Activated CD8-positive, alpha-beta memory T cell treated with anti-CD3 and anti-CD28 coated beads for 4 hours (primary cell): Measurements from ENCODE around the gene OR2L5.

Source experiments
- DNase-seq, 2 donors: peaks; one replicate each; pipeline ENCODE4 v3.0.0-alpha.2; 2020; ENCODE audit warnings: low read depth in 2 of 2

The OR2L5 gene

GRCh38 chr1:248013229-248013710, at the start of gene OR2L5:
OR2L5 (plus strand) TSS chr1:248013660; CDS start chr1:248021948, 8,288 bp downstream.
- no peak for DNase-seq

- DNase-seq: no peak
Observed at GRCh38 chr1:247964933-247965332, 48.5 kb upstream of the OR2L5 start, which contains the start of gene OR2AK2. OR2AK2 (plus strand) TSS chr1:247965233; CDS start chr1:247965377, 144 bp downstream.

- no peak for DNase-seq
Observed at GRCh38 chr1:247966532-247967204, 46.8 kb upstream of the OR2L5 start.

GRCh38 chr1:247992986-247993385, 20.5 kb upstream of the OR2L5 start:
- no peak for DNase-seq

GRCh38 chr1:247998811-247999210, 14.6 kb upstream of the OR2L5 start:
- no peak for DNase-seq

- no peak for DNase-seq
Observed at GRCh38 chr1:248000169-248000568, 13.3 kb upstream of the OR2L5 start.

GRCh38 chr1:248007778-248008177, 5.7 kb upstream of the OR2L5 start:
- no peak for DNase-seq

GRCh38 chr1:248009681-248010080, 3.8 kb upstream of the OR2L5 start:
- no peak for DNase-seq

- no peak for DNase-seq
Observed at GRCh38 chr1:248015803-248016202, 2.3 kb downstream of the OR2L5 start.

GRCh38 chr1:248029770-248030169, 16.3 kb downstream of the OR2L5 start, which contains the start of gene OR2L2:
OR2L2 (plus strand) TSS chr1:248030070; CDS start chr1:248038268, 8,198 bp downstream.
- no peak for DNase-seq

GRCh38 chr1:248045209-248045608, 31.7 kb downstream of the OR2L5 start:
- DNase-seq: no peak

GRCh38 chr1:248046536-248046935, 33.1 kb downstream of the OR2L5 start, which contains the start of gene OR2L3:
OR2L3 (plus strand) TSS chr1:248046836; CDS start chr1:248060682, 13,846 bp downstream.
- no peak for DNase-seq

GRCh38 chr1:248047008-248047407, 33.5 kb downstream of the OR2L5 start:
- DNase-seq: no peak

- DNase-seq: no peak
Observed at GRCh38 chr1:248054671-248055070, 41.2 kb downstream of the OR2L5 start.

- no peak for DNase-seq
Observed at GRCh38 chr1:248055261-248055660, 41.8 kb downstream of the OR2L5 start.

- DNase-seq: no peak
Observed at GRCh38 chr1:248065071-248065470, 51.6 kb downstream of the OR2L5 start.

GRCh38 chr1:248065604-248066003, 52.1 kb downstream of the OR2L5 start:
- no peak for DNase-seq
